ENCODE data around the gene MESP2. TPM values are rescaled to one million over a fixed set of nuclear protein-coding genes. Genes with fewer than 3 reads are reported as not detected.

The MESP2 gene
- polyA plus RNA-seq, 3 donors: 0.67 TPM; not detected in 2

GRCh38 chr15:89777073-89777751, 1.1 kb downstream of the MESP2 start:
- Histone ChIP-seq H3K79me2 (ENCODE audit: insufficient read depth, low read length) (no peaks in the 10 kb centered on the region), H3K36me3 (replicated peaks in 1 of 2; ENCODE audit: control insufficient read depth in 1 of 2, insufficient read depth in 2 of 2, low read length in 2 of 2) (no peaks in the 10 kb centered on the region), H3K4me1 (ENCODE audit: control insufficient read depth in 1 of 2, insufficient read depth in 2 of 2, low read length in 2 of 2) (peaks cover 34 to 43% of the 10 kb centered on the region in 2 donors), H4K20me1 (ENCODE audit: insufficient read depth, low read length) (no peaks in the 10 kb centered on the region), H3K27ac (ENCODE audit: low read depth in 1 of 2, low read length in 2 of 2) (no peak overlapping the region), H3K4me3 (replicated peaks in 1 of 3; ENCODE audit: low read depth in 2 of 3, low read length in 3 of 3) (peak overlapping the region in 1 of 3 experiments; percentile 64), H3K4me2 (replicated peaks; ENCODE audit: extremely low read depth, low read length, poor library complexity, severe bottlenecking) (peak overlapping the region; percentile 76), H3K27me3 (ENCODE audit: control insufficient read depth in 2 of 2, insufficient read depth in 2 of 2, low read length in 2 of 2) (peaks cover 0 to 11% of the 10 kb centered on the region in 2 donors), H3K9me3 (replicated peaks in 1 of 2; ENCODE audit: control insufficient read depth in 1 of 2, insufficient read depth in 1 of 2, low read length in 2 of 2) (no peaks in the 10 kb centered on the region), H3K9ac (ENCODE audit: insufficient read depth, low read length, poor library complexity, severe bottlenecking) (peak overlapping the region; percentile 47), H2AFZ (ENCODE audit: insufficient read depth, low read depth, low read length, poor library complexity, severe bottlenecking) (peak overlapping the region; percentile 81)
- peak in 1 of 3 donors; percentile 14 for DNase-seq
- Mint-ChIP-seq H3K4me1 (peaks cover 31% of the 10 kb centered on the region), H3K36me3 (peaks cover 0 to 3% of the 10 kb centered on the region in 2 donors), H3K4me3 (peak overlapping the region; percentile 60 to 61), H3K27ac (peak overlapping the region in 2 of 7 donors; percentile 30 to 58), H3K9me3 (no peaks in the 10 kb centered on the region), H3K27me3 (ENCODE audit: low read depth in 3 of 3) (peaks cover 2 to 8% (median 8%) of the 10 kb centered on the region in 3 donors)
- intact Hi-C loops (cut with micrococcal nuclease): no loop called here
- 71% methylated on average over 11 of the region's 25 CpGs for WGBS (ENCODE audit: insufficient coverage)
- TF ChIP-seq, protein P1, sequence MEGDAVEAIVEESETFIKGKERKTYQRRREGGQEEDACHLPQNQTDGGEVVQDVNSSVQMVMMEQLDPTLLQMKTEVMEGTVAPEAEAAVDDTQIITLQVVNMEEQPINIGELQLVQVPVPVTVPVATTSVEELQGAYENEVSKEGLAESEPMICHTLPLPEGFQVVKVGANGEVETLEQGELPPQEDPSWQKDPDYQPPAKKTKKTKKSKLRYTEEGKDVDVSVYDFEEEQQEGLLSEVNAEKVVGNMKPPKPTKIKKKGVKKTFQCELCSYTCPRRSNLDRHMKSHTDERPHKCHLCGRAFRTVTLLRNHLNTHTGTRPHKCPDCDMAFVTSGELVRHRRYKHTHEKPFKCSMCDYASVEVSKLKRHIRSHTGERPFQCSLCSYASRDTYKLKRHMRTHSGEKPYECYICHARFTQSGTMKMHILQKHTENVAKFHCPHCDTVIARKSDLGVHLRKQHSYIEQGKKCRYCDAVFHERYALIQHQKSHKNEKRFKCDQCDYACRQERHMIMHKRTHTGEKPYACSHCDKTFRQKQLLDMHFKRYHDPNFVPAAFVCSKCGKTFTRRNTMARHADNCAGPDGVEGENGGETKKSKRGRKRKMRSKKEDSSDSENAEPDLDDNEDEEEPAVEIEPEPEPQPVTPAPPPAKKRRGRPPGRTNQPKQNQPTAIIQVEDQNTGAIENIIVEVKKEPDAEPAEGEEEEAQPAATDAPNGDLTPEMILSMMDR (IDR thresholded peaks at IDR 0.05): no peak

- no peaks in the 10 kb centered on the region for H3K79me2 ChIP-seq (ENCODE audit: insufficient read depth, low read length)
- no peak overlapping the region for H3K4me3 ChIP-seq (replicated peaks in 1 of 3; ENCODE audit: low read depth in 2 of 3, low read length in 3 of 3)
- H3K27ac ChIP-seq (ENCODE audit: low read depth in 1 of 2, low read length in 2 of 2): no peak overlapping the region
- DNase-seq: no peak
- peaks cover 0 to 3% of the 10 kb centered on the region in 2 donors for H3K36me3 Mint-ChIP-seq
- H3K9me3 Mint-ChIP-seq: no peaks in the 10 kb centered on the region
- no peak overlapping the region for H3K4me2 ChIP-seq (replicated peaks; ENCODE audit: extremely low read depth, low read length, poor library complexity, severe bottlenecking)
- intact Hi-C loops (cut with micrococcal nuclease): no loop called here
- peaks cover 37% of the 10 kb centered on the region for H3K4me1 Mint-ChIP-seq
- peaks cover 0 to 11% of the 10 kb centered on the region in 2 donors for H3K27me3 ChIP-seq (ENCODE audit: control insufficient read depth in 2 of 2, insufficient read depth in 2 of 2, low read length in 2 of 2)
- no peak overlapping the region for H3K4me3 Mint-ChIP-seq
- no peaks in the 10 kb centered on the region for H3K36me3 ChIP-seq (replicated peaks in 1 of 2; ENCODE audit: control insufficient read depth in 1 of 2, insufficient read depth in 2 of 2, low read length in 2 of 2)
- peaks cover 38 to 50% of the 10 kb centered on the region in 2 donors for H3K4me1 ChIP-seq (ENCODE audit: control insufficient read depth in 1 of 2, insufficient read depth in 2 of 2, low read length in 2 of 2)
- H3K9ac ChIP-seq (ENCODE audit: insufficient read depth, low read length, poor library complexity, severe bottlenecking): no peak overlapping the region
- H3K27ac Mint-ChIP-seq: no peak overlapping the region
- 93% methylated on average over 6 of the region's 10 CpGs for WGBS (ENCODE audit: insufficient coverage)
- H2AFZ ChIP-seq (ENCODE audit: insufficient read depth, low read depth, low read length, poor library complexity, severe bottlenecking): no peak overlapping the region
- H4K20me1 ChIP-seq (ENCODE audit: insufficient read depth, low read length): no peaks in the 10 kb centered on the region
- H3K9me3 ChIP-seq (replicated peaks in 1 of 2; ENCODE audit: control insufficient read depth in 1 of 2, insufficient read depth in 1 of 2, low read length in 2 of 2): no peaks in the 10 kb centered on the region
- H3K27me3 Mint-ChIP-seq (ENCODE audit: low read depth in 3 of 3): peaks cover 2 to 8% (median 8%) of the 10 kb centered on the region in 3 donors
- TF ChIP-seq, protein P1 (IDR thresholded peaks at IDR 0.05): no peak
Measured at GRCh38 chr15:89777782-89778380, 1.7 kb downstream of the MESP2 start.
